ENCODE results near the gene KCTD8.

DNA sequence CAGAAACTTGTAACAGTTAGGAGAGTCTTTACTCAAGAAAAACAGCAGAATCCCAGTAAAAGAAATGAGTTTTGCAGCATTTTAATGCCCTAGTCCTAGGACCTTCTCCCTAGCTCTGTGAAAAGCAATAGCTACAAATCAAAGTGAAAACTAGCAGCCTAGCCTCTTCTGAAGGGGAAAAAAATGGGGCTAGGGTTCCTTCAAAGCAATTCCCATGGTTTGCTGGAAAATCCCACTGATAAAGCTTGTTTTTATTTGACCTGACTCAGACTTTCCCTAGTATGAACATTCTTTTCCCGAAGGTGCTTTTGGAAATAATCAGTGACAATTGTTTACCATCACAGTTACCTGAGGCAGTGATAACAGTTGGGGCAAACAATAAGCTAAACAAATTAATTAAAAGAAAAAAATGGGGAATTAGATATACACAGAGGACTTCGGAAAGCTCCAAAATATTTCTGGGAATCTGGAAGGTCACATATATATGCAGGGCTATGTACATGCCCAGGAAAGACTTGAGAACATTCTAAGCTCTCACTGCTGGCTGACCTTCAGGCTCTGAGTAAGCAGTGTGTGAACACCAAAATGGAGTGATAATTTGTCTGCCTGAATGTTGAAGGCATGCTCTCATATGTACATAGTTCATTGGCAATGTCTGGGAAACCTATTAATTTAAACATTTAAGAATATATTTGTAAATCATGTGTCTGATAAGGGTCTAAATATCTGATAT lies 285.9 kb downstream of the KCTD8 start:
- TF ChIP-seq, protein P1, sequence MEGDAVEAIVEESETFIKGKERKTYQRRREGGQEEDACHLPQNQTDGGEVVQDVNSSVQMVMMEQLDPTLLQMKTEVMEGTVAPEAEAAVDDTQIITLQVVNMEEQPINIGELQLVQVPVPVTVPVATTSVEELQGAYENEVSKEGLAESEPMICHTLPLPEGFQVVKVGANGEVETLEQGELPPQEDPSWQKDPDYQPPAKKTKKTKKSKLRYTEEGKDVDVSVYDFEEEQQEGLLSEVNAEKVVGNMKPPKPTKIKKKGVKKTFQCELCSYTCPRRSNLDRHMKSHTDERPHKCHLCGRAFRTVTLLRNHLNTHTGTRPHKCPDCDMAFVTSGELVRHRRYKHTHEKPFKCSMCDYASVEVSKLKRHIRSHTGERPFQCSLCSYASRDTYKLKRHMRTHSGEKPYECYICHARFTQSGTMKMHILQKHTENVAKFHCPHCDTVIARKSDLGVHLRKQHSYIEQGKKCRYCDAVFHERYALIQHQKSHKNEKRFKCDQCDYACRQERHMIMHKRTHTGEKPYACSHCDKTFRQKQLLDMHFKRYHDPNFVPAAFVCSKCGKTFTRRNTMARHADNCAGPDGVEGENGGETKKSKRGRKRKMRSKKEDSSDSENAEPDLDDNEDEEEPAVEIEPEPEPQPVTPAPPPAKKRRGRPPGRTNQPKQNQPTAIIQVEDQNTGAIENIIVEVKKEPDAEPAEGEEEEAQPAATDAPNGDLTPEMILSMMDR (IDR thresholded peaks at IDR 0.05), result no peak
- no peak for TF ChIP-seq POLR2A (IDR thresholded peaks at IDR 0.05)
